Body of pancreas (tissue), 4 donors: ENCODE data around the gene PHPT1.
"Not testable (repeated sequence)": the region's sequence is repeated elsewhere in the genome, so short reads cannot be mapped to it uniquely, and the experiment has no call there.

Experiments
- CTCF ChIP-seq, 7 experiments: fragments of 450-650 bp in 4 of 7; fragments of 200-600 bp in 3 of 7; sonication (generic) in 3 of 7; IDR thresholded peaks; one replicate each; pipeline ENCODE4 v1.5.1; 2016 to 2019; ENCODE audit warnings: antibody characterized with exemption in 7 of 7
- POLR2A ChIP-seq, 3 donors: fragments of 450-650 bp; IDR thresholded peaks; one replicate each; pipeline ENCODE4 v1.6.1; 2016; ENCODE audit warnings: antibody characterized with exemption in 3 of 3, mild to moderate bottlenecking in 2 of 3

- TF ChIP-seq POLR2A (IDR thresholded peaks at IDR 0.05): not testable (repeated sequence)
- TF ChIP-seq CTCF (IDR thresholded peaks at IDR 0.05): peak; percentile 56 to 78 (median 68)
Observed at GRCh38 chr9:136843801-136844740, 5.1 kb upstream of the PHPT1 start.
